Measurements from ENCODE around the gene ACTL8. TPM values are rescaled to one million over a fixed set of nuclear protein-coding genes. Genes with fewer than 3 reads are reported as not detected.

Gene ACTL8
- total RNA-seq, 1 experiment from 2014 or later: 0.69 TPM

DNA sequence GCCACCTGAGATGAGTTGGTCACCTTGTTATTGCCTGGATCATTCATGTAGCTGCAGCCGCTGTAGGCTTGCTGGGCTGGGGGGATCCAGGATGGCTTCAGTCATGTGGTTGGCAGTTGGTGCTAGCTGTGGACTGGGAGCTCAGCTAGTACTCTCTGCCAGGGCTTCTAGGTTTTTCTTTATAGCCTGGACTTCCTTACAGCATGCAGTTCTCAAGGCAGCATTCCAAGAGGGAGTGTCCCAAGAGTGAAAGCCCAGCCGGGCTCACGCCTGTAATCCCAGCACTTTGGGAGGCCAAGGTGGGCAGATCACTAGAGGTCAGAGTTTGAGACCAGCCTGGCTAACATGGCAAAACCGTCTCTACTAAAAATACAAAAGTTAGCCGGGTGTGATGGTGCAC, 23.7 kb upstream of the ACTL8 start:
- Histone ChIP-seq H3K9me2 (ENCODE audit: insufficient read depth) (no peaks in the 10 kb centered on the region), H3K4me1 (ENCODE audit: control insufficient read depth in 1 of 2, insufficient read depth in 2 of 2, low read length in 2 of 2) (peaks cover 0 to 7% of the 10 kb centered on the region in 2 experiments; a peak in 2 of 4 replicates), H3K9me3 (ENCODE audit: control insufficient read depth in 1 of 2, insufficient read depth in 1 of 2, low read depth in 1 of 2, low read length in 2 of 2) (no peaks in the 10 kb centered on the region), H3K9ac (ENCODE audit: low read length) (no peak overlapping the region), H3K27me3 (ENCODE audit: insufficient read depth, low read length) (no peaks in the 10 kb centered on the region), H3K36me3 (ENCODE audit: control insufficient read depth in 1 of 2, insufficient read depth in 2 of 2, low read length in 2 of 2) (no peaks in the 10 kb centered on the region), H4K20me1 (ENCODE audit: insufficient read depth) (no peaks in the 10 kb centered on the region), H2AFZ (ENCODE audit: low read depth, low read length, poor library complexity, severe bottlenecking) (no peak overlapping the region), H3K27ac (ENCODE audit: low read depth, low read length) (no peak overlapping the region), H3K4me2 (ENCODE audit: low read length) (no peak overlapping the region), H3K4me3 (replicated peaks in 1 of 2; ENCODE audit: low read depth in 1 of 2, low read length in 2 of 2) (no peak overlapping the region), H3K79me2 (ENCODE audit: insufficient read depth, low read length) (no peaks in the 10 kb centered on the region)
- ChIA-PET POLR2A (no interaction called here), CTCF (no interaction called here), RAD21 (ENCODE audit: low non-redundant PET in 1 of 2, low total read pairs in 2 of 2, uncharacterized antibody in 2 of 2, unreplicated experiment in 2 of 2) (no interaction called here)
- TF ChIP-seq EGR1 (IDR thresholded peaks at IDR 0.05; ENCODE audit: low read depth): no peak
- TF ChIP-seq, protein P1, sequence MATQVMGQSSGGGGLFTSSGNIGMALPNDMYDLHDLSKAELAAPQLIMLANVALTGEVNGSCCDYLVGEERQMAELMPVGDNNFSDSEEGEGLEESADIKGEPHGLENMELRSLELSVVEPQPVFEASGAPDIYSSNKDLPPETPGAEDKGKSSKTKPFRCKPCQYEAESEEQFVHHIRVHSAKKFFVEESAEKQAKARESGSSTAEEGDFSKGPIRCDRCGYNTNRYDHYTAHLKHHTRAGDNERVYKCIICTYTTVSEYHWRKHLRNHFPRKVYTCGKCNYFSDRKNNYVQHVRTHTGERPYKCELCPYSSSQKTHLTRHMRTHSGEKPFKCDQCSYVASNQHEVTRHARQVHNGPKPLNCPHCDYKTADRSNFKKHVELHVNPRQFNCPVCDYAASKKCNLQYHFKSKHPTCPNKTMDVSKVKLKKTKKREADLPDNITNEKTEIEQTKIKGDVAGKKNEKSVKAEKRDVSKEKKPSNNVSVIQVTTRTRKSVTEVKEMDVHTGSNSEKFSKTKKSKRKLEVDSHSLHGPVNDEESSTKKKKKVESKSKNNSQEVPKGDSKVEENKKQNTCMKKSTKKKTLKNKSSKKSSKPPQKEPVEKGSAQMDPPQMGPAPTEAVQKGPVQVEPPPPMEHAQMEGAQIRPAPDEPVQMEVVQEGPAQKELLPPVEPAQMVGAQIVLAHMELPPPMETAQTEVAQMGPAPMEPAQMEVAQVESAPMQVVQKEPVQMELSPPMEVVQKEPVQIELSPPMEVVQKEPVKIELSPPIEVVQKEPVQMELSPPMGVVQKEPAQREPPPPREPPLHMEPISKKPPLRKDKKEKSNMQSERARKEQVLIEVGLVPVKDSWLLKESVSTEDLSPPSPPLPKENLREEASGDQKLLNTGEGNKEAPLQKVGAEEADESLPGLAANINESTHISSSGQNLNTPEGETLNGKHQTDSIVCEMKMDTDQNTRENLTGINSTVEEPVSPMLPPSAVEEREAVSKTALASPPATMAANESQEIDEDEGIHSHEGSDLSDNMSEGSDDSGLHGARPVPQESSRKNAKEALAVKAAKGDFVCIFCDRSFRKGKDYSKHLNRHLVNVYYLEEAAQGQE (IDR thresholded peaks at IDR 0.05; ENCODE audit: low read depth): no peak
- TF ChIP-seq EZH2 (IDR thresholded peaks at IDR 0.05): no peak
- no peak for TF ChIP-seq POLR2AphosphoS5 (IDR thresholded peaks at IDR 0.05; ENCODE audit: low read depth, low read length)
- TF ChIP-seq, protein P2, sequence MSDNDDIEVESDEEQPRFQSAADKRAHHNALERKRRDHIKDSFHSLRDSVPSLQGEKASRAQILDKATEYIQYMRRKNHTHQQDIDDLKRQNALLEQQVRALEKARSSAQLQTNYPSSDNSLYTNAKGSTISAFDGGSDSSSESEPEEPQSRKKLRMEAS (IDR thresholded peaks at IDR 0.05): no peak
- TF ChIP-seq, protein P3, sequence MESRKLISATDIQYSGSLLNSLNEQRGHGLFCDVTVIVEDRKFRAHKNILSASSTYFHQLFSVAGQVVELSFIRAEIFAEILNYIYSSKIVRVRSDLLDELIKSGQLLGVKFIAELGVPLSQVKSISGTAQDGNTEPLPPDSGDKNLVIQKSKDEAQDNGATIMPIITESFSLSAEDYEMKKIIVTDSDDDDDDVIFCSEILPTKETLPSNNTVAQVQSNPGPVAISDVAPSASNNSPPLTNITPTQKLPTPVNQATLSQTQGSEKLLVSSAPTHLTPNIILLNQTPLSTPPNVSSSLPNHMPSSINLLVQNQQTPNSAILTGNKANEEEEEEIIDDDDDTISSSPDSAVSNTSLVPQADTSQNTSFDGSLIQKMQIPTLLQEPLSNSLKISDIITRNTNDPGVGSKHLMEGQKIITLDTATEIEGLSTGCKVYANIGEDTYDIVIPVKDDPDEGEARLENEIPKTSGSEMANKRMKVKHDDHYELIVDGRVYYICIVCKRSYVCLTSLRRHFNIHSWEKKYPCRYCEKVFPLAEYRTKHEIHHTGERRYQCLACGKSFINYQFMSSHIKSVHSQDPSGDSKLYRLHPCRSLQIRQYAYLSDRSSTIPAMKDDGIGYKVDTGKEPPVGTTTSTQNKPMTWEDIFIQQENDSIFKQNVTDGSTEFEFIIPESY (IDR thresholded peaks at IDR 0.05; ENCODE audit: extremely low read depth, insufficient replicate concordance, low read length): no peak
- no peak for TF ChIP-seq YY1 (IDR thresholded peaks at IDR 0.05; ENCODE audit: extremely low read depth, insufficient replicate concordance, low read depth, low read length)
- TF ChIP-seq, protein P4, sequence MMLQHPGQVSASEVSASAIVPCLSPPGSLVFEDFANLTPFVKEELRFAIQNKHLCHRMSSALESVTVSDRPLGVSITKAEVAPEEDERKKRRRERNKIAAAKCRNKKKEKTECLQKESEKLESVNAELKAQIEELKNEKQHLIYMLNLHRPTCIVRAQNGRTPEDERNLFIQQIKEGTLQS (IDR thresholded peaks at IDR 0.05): no peak
- TF ChIP-seq, protein P5, sequence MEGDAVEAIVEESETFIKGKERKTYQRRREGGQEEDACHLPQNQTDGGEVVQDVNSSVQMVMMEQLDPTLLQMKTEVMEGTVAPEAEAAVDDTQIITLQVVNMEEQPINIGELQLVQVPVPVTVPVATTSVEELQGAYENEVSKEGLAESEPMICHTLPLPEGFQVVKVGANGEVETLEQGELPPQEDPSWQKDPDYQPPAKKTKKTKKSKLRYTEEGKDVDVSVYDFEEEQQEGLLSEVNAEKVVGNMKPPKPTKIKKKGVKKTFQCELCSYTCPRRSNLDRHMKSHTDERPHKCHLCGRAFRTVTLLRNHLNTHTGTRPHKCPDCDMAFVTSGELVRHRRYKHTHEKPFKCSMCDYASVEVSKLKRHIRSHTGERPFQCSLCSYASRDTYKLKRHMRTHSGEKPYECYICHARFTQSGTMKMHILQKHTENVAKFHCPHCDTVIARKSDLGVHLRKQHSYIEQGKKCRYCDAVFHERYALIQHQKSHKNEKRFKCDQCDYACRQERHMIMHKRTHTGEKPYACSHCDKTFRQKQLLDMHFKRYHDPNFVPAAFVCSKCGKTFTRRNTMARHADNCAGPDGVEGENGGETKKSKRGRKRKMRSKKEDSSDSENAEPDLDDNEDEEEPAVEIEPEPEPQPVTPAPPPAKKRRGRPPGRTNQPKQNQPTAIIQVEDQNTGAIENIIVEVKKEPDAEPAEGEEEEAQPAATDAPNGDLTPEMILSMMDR (IDR thresholded peaks at IDR 0.05 in 2 of 3, conservative IDR thresholded peaks at IDR 0.05 in 1 of 3; ENCODE audit: borderline replicate concordance in 1 of 3, insufficient read depth in 1 of 3, low read depth in 2 of 3, low read length in 2 of 3): no peak
- no peak for TF ChIP-seq CEBPB (IDR thresholded peaks at IDR 0.05; ENCODE audit: low read depth)
- no peak for TF ChIP-seq SRF (IDR thresholded peaks at IDR 0.05; ENCODE audit: low read depth)
- TF ChIP-seq SIN3A (IDR thresholded peaks at IDR 0.05; ENCODE audit: low read depth): no peak
- TF ChIP-seq ZFX (IDR thresholded peaks at IDR 0.05): no peak
- no peak for TF ChIP-seq JUND (IDR thresholded peaks at IDR 0.05)
- TF ChIP-seq SP1 (IDR thresholded peaks at IDR 0.05; ENCODE audit: low read depth): no peak
- no peak for TF ChIP-seq RAD21 (IDR thresholded peaks at IDR 0.05; ENCODE audit: low read depth)
- TF ChIP-seq CBX3 (IDR thresholded peaks at IDR 0.05; ENCODE audit: low read depth): no peak
- TF ChIP-seq FOSL1 (IDR thresholded peaks at IDR 0.05; ENCODE audit: low read depth): no peak
- DNase-seq (ENCODE audit: low read depth, low spot score) (no peak), ATAC-seq (no peak)
- intact Hi-C loops (cut with micrococcal nuclease): no loop called here
- no TSS peak for BruUV-seq (replicated peaks)
